Ishikawa (cell line): ENCODE results near the gene PRKD2.

ENCODE experiments used
- EP300 ChIP-seq: IDR thresholded peaks from 2 replicates; pipeline ENCODE4 v1.6.1; 2012; ENCODE audit warnings: borderline replicate concordance
- TCF12 ChIP-seq: IDR thresholded peaks from 2 replicates; pipeline ENCODE4 v1.6.1; 2012; ENCODE audit warnings: low read depth
- TF ChIP-seq, protein P1 (sequence below): IDR thresholded peaks from 2 replicates; pipeline ENCODE4 v1.6.1; 2012

DNA sequence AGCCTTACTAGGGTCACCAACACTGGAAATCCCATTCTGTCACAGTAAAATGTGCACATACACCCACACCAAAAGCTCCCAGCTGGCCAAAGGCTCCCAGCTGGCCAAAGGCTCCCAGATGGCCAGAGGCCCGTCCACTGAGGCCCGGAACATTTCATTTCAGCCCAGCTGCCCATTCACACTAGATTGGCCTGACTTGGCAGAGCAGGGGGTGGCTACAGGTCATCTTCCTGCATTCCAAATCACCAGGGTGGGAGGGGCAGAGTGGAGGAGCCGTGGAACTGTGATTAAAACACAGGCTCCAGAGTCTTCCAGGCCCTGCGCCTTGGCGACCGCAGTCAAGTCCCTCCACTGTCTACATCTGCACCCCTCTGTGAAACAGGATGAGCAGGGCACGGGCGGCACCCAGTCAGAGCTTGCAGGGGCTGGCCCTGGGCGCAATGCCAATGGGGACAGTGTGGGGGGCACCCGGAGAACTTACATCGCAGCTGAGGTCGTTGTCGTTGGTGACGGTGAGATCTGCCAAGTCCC is 10.1 kb upstream of the PRKD2 start:
- TF ChIP-seq, protein P1, sequence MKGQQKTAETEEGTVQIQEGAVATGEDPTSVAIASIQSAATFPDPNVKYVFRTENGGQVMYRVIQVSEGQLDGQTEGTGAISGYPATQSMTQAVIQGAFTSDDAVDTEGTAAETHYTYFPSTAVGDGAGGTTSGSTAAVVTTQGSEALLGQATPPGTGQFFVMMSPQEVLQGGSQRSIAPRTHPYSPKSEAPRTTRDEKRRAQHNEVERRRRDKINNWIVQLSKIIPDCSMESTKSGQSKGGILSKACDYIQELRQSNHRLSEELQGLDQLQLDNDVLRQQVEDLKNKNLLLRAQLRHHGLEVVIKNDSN, result no peak
- TF ChIP-seq EP300, result no peak
- no peak for TF ChIP-seq TCF12
